Limb (tissue), 2 donors: ENCODE measurements around the gene GBGT1.

Source experiments
- DNase-seq, 2 donors: peaks; one replicate each; pipeline ENCODE4 v3.0.0-alpha.2; 2016; ENCODE audit errors: extremely low spot score in 2 of 2

GBGT1 gene

DNA sequence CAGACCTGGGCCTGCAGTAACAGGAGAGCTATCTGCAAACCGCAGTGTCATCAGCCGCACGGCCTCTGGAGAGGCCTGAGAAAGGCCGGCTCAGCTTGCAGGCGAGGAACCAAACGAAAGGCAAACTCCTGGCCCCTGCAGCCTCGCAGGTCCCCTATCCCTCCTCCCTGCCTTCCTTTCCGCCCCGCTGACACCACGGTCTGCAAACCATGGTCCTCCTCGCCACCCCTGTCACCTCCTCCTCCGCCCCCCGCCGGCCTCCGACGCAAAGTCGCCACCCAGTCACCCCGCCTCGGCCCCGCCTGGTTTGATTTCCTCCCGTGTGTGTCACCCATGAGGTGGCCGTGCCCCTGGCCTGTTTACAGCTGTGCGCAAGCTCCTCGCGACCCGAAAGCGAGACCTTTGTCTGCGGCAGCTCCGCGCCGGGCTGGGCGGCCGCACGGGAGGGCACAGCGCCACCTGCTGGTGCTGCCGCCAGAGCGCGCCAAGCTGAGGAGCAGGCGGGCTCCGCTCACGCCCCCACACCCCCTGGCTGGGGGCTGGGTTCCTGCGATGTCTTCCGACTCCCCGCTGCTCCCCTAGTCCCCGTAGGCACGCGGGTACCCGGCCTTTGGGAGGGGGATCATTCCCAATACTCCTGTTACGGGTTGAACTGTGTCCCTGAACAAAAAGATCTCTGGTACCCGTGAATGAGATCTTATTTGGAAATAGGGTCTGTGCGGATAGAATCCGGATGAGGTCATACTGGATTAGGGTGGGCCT is 19.4 kb downstream of the GBGT1 start:
- peak; percentile 69 to 87 for DNase-seq

- DNase-seq: no peak
Measured at GRCh38 chr9:133143639-133144141, 20.0 kb downstream of the GBGT1 start.

DNA sequence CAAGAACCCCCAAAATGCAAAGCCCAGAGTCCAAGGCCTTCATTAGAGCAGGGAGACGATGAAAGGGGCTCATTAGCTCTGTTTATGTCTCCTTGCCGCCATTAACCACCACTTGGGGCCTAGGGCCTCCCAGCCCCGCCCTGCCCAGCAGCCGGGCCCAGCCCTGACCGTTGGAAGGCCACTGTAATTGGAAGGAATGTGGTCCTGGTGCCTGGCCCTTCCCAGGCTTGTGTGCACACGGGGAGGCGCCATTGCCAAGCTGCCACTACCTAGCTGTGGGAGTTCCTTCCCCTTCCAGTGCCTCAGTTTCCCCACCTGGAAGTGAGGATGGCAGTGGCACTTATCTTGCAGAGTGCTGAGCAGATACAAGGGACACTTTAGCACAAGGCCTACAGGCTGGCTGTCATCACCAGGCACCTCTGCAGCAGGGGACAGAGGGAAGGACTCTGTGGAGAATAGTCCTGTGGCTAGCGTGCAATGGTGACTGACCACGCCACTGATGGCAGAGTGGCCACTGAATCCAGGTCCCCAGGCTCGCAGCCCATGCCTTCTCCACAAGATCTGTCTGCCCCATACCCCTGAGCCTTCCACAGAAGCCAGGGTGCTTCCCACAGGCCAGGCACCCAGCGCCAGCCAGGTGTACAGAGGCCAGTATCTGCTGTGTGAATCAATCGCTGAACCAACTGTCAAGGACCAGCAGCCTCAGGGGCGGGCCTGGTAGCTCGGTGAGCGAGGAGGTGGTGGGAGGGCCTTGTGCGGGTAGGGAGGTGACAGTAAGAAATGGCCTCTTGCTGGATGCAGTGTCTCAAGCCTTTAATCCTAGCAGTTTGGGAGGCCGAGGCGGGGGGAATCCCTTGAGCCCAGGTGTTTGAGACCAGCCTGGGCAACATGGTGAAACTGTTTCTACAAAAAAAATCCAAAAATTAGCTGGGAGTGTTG is 20.8 kb downstream of the GBGT1 start:
- no peak for DNase-seq

- DNase-seq: no peak
Measured at GRCh38 chr9:133141833-133142595, 21.7 kb downstream of the GBGT1 start.

- DNase-seq: no peak
Measured at GRCh38 chr9:133140606-133141005, 23.1 kb downstream of the GBGT1 start.

DNA sequence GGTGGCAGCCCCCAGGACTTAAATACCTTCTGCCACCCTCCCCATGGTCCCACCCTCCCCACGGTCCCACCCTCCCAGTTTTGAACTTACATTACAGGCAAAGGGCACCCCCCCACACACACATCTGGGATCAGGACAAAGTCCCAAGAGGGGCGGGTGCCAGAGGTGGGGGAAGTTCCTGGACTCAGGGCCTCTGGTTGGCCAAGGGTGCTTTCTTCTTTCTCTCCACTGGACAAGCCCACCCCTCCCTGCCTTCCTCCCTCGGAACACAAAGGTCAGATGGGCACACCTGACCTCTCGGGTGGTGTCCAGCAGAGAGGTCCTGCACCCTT is 23.6 kb downstream of the GBGT1 start:
- DNase-seq: no peak

DNA sequence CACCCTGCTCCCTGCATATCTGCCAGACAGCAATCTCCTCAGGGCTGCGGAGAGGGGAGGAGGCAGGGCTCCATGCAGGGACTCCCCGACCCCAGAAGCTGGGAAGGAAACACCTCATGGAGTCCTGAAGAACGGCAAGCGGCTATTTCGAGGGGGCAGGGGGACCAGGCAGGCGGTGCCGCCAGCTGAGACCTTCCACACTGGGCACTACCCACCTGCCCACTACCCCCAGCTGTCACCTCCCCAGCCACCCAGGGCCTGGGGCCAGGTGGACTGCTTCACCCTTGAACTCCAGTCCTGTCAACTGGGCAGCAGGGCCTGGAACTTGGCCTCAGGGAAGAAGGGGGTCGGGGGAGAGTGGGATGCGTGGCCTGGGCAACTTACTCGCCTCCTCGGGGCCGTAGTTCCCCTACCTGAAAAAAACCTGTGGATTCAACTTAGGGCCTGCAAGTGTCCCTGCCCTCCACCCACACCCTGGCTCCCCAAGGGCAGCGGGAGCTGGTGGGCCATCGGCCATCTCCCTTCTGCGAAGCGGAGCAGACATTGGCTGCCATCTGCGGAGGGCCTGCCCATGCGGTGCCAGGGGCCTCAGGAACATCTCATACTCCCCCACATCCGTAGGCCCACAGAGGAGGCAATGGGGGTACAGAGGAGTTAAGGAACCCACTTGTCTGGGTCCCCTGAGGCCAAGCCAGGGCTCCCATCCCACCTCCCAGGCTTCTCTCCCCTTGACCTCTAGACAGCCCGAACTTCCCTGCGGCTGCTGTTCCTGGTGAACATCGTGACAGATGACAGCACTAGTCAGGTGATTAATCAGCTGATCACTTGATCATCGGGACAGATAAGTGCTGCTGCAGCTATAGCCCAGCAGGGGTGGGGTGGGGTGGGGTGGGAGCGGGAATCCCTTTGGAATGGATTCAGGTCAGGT is 24.2 kb downstream of the GBGT1 start:
- no peak for DNase-seq

DNA sequence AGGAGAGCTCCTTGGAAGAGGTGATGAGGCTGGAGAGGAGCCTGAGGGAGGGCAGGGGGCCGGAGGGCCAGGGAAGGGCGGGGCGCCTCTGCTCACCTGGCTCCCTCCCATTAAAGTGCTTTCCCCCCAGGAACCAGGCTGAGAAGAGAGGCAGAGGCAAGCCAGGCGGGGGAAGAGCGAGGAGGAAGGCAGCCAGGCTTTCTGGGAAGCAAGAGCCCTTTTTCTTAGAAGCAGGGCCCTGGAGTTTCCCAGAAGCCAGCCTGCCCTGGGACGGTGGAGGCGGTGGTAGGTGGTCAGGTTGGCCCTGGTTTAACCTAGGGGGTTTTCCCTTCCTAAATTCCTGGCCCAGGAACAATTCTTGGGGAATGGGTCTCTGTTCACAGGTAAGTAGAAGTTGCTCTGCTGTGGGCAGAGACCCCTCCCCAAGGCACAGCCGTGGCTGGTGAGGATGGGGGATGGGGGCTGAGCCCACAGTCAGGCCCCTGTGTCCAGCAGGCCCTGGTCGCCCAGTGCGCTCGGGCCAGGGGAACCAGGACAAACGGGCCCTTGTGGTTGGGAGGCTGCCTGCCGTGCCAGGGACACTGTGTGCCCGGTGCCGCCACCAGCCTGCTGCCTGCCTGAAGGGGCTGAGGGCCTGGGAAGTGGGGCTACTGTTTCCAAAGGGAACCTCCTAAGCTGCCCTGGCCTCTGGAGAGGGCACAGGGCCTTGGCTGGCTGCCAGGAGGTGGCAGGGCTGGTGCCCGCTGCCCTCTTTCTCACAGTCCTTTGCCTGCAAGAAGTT is 26.1 kb downstream of the GBGT1 start:
- DNase-seq: no peak

- peak in 1 of 2 donors; percentile 79 for DNase-seq
Measured at GRCh38 chr9:133135146-133135745, 28.5 kb downstream of the GBGT1 start.

DNA sequence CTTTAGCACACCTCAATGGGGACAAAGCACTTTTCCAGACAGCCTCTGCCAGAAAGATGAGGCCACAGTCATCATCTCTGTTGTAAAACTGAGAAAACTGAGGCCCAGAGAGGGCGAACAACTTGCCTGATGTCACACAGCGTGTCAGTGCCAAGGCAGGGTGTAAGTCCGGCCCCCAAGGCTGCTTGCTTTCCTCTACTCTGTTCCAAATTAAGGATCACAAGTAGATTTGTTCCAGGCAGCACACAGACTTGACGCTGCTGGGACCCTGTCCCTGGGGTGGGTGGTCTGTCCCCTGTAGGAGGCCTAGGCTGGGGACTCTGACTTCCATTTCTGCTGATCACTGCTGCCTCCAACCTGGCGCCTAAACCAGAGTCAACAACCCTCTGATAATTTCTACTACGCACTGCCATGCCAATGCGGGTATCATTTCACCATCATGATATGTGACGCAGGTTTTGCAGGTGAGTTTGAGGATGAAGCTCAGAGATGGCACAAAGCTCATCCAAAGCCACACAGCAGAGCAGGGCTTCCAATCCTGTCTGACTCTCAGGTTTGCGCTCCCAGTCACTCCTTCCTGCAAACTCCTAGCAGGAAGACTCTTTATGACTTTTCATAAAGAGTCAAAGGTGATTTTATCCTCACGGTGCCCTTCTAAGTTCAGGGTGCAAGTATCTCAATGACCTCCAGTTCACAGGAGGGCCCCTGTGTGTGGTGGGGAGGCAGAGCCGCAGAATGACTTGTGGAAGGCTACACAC is 29.1 kb downstream of the GBGT1 start:
- DNase-seq: no peak

DNA sequence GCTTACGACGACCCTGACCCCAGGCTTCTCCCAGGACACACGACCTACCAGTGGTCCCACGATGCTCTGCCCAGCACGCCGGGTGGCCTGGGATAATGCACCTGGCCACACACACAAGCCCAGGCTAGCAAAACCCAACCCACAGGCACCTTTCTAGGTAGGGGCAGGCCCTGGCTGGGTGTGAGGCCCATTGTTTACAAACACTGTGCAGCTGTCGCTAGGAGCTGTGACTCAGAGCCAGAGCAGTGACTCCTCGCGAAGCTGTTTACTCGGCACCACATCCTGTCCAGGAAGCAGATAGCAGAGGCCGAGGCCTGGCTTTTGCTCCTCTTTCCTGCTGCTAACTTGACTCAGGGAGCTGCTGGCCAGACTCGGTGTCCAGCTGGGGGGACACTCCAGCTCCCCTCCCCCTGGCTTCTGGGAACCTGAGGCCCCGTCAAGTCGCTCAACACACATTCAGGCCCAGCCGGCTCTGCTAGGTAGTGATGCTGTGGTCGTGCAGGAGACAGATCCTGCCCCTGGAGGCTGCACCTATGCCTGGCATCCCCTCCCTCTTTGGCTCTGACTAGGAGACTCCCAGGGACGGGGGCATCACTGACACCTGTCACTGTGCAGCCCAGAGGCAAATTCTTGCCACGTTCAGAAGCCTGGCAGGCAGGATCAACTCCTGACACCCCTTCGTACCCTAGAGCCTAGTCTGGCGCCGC is 29.9 kb downstream of the GBGT1 start:
- DNase-seq: peak; percentile 71 to 73

DNA sequence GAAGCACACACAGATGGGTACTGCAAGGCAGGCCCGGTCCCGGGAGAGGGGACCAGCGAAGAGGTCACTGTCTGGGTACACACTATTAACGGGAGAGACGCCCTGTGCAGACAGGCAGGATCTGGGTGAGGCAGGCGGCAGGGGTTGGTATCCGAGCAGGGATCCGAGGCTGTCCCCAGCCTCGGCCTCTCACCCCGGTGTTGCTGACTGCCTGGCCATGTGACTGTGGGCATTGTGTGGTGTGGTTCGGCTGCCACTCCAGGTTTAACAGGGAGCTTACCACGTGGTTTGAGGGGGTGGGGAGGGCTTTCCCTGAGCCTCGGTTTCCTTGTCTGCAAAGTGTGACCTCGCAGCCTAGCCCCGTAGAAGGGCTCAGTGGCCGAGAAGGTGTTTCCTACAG is 31.5 kb downstream of the GBGT1 start:
- no peak for DNase-seq

DNA sequence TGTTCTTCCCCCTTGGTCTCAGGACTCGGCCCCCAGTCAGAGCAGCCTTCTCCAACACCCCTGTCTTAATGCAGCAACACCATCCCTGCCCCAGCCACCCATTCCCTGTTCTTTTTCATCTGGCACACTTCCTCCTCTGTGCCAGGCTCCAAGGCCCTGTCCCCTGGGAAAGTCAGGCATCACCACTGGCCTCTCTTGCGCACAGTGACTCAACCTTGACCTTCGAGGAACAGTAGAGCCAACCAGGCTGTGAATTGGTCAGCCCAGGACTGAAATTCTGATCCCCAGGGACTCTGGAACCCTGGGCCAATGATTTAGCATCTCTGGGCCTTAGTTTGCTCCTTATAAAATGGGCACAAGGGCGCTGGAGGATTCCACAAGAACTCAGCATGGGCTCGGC is 32.2 kb downstream of the GBGT1 start:
- no peak for DNase-seq

- DNase-seq: no peak
Measured at GRCh38 chr9:133130685-133131244, 32.9 kb downstream of the GBGT1 start.

DNA sequence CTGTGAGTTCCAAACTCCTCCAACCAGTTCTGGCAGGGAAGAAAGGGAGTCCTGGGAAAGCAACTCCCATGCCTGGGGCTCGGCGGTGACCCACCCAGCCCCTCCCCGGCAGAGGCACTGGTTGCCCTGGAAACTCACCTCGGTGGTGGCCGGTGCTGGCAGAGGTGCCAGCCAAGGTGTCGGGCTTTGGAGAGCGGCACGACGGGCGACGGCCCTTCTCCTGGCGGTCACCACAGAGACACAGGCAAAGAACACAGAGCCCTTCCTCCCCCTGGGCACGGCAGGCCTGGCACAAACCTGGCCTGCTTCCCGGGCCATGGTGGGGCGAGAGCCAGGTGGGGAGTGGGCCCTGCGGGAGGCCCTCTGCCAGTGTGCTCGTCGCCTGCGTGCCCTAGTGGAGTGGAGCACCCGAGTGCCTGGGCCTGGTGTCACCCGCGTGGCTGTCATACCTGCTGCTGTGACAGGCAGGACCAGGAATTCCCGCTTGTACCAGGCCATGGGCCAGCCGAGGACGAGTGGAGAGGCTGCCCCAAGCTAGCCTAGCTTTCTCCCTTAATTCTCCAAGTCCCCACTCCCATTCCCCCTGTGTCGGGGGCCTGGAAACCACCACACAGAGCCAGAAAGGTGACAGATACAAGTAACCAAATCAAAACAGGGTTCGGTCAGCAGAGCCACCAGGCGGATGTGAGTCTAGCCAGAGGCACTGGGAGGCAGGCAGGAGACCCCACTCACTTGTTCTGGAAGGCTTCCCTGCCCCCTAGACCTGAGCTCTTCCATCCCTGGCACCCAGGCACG is 34.5 kb downstream of the GBGT1 start:
- DNase-seq: no peak

DNA sequence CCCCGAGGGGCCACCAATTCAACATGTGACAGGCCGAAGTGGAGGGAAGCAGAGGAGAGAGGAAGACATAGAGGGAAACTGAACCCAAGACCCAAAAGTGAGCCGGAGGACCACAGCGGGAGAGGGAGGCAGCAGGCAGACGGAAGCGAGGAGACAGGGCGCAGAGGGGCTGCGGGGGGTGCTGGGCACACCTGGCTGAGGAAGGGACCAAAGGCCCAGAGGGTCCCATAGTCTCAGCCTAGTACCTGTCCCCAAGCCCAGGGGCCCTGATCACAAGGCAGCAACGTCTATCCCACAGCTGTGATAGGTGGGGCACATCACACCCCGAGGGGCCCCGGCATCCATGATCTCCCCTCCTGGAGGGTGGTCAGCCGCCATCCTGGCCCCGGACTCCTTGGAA is 35.6 kb downstream of the GBGT1 start:
- no peak for DNase-seq
